Skeletal muscle tissue (tissue), 4 donors: ENCODE measurements around the gene ADAMTS17. TPM values are rescaled to one million over a fixed set of nuclear protein-coding genes. Genes with fewer than 3 reads are reported as not detected.

Source experiments
- H3K27ac ChIP-seq: one replicate; pipeline ENCODE4 v1.7.0; 2013; ENCODE audit warnings: mild to moderate bottlenecking, low read depth, low read length, inconsistent platforms
- H3K27me3 ChIP-seq, 3 donors: one replicate each; pipeline ENCODE4 v1.7.0; 2013; ENCODE audit warnings: low read length in 3 of 3; ENCODE audit not compliant: control insufficient read depth in 3 of 3, insufficient read depth in 3 of 3
- H3K36me3 ChIP-seq, 3 donors: one replicate each; pipeline ENCODE4 v1.7.0; 2013; ENCODE audit warnings: low read length in 3 of 3; ENCODE audit not compliant: control insufficient read depth in 3 of 3, insufficient read depth in 3 of 3
- H3K4me1 ChIP-seq, 3 donors: one replicate each; pipeline ENCODE4 v1.7.0; 2013; ENCODE audit warnings: low read length in 3 of 3, mild to moderate bottlenecking in 3 of 3; ENCODE audit not compliant: control insufficient read depth in 3 of 3, insufficient read depth in 3 of 3
- H3K4me3 ChIP-seq, 3 donors: one replicate each; pipeline ENCODE4 v1.7.0; 2013; ENCODE audit warnings: low read length in 3 of 3
- H3K9ac ChIP-seq, 3 donors: one replicate each; pipeline ENCODE4 v1.7.0; 2013; ENCODE audit warnings: low read length in 3 of 3, mild to moderate bottlenecking in 3 of 3, moderate library complexity in 2 of 3, low read depth in 1 of 3
- H3K9me3 ChIP-seq, 3 donors: one replicate each; pipeline ENCODE4 v1.7.0; 2013; ENCODE audit warnings: low read length in 3 of 3; ENCODE audit not compliant: control insufficient read depth in 3 of 3
- total RNA-seq: library from RNA; depleted of rRNA; stranded (reverse); fragments of >200 nt; gene quantifications from one replicate; pipeline ENCODE4 v1.2.3, GENCODE V29; 2014
- donor health status: Osteomylitis.

The ADAMTS17 gene
- total RNA-seq, 1 donor from 2014 or later = 5.7 TPM

- H3K4me1 ChIP-seq = peaks cover 19 to 22% (median 22%) of the 10 kb centered on the region in 3 donors
- H3K4me3 ChIP-seq = no peak overlapping the region
- no peak overlapping the region for H3K9ac ChIP-seq
- H3K36me3 ChIP-seq = no peaks in the 10 kb centered on the region
- no peaks in the 10 kb centered on the region for H3K9me3 ChIP-seq
- no peaks in the 10 kb centered on the region for H3K27me3 ChIP-seq
- H3K27ac ChIP-seq = no peak overlapping the region
Measured at GRCh38 chr15:100204771-100205170, 137.0 kb downstream of the ADAMTS17 start.

- H3K9me3 ChIP-seq = no peaks in the 10 kb centered on the region
- H3K4me3 ChIP-seq = no peak overlapping the region
- H3K27me3 ChIP-seq = no peaks in the 10 kb centered on the region
- H3K9ac ChIP-seq = no peak overlapping the region
- H3K4me1 ChIP-seq = peaks cover 19 to 22% (median 22%) of the 10 kb centered on the region in 3 donors
- H3K27ac ChIP-seq = no peak overlapping the region
- peaks cover 0 to 3% (median 0%) of the 10 kb centered on the region in 3 donors for H3K36me3 ChIP-seq
Measured at GRCh38 chr15:100204211-100204610, 137.6 kb downstream of the ADAMTS17 start.

- H3K9ac ChIP-seq = no peak overlapping the region
- H3K27me3 ChIP-seq = no peaks in the 10 kb centered on the region
- peaks cover 19 to 21% (median 20%) of the 10 kb centered on the region in 3 donors for H3K4me1 ChIP-seq
- H3K27ac ChIP-seq = no peak overlapping the region
- peaks cover 0 to 3% (median 0%) of the 10 kb centered on the region in 3 donors for H3K36me3 ChIP-seq
- no peak overlapping the region for H3K4me3 ChIP-seq
- no peaks in the 10 kb centered on the region for H3K9me3 ChIP-seq
Measured at GRCh38 chr15:100202309-100202960, 139.3 kb downstream of the ADAMTS17 start.

- Histone ChIP-seq H3K4me3 (no peak overlapping the region), H3K9me3 (no peaks in the 10 kb centered on the region), H3K4me1 (peaks cover 12 to 15% (median 13%) of the 10 kb centered on the region in 3 donors), H3K27me3 (no peaks in the 10 kb centered on the region), H3K9ac (no peak overlapping the region), H3K27ac (no peak overlapping the region), H3K36me3 (peaks cover 0 to 3% (median 0%) of the 10 kb centered on the region in 3 donors)
Measured at GRCh38 chr15:100201376-100202280, 140.1 kb downstream of the ADAMTS17 start.

GRCh38 chr15:100200287-100200880, 141.4 kb downstream of the ADAMTS17 start:
- H3K36me3 ChIP-seq = peaks cover 0 to 3% (median 0%) of the 10 kb centered on the region in 3 donors
- H3K4me1 ChIP-seq = peaks cover 2 to 9% (median 4%) of the 10 kb centered on the region in 3 donors
- H3K9me3 ChIP-seq = no peaks in the 10 kb centered on the region
- no peak overlapping the region for H3K9ac ChIP-seq
- H3K4me3 ChIP-seq = no peak overlapping the region
- no peak overlapping the region for H3K27ac ChIP-seq
- no peaks in the 10 kb centered on the region for H3K27me3 ChIP-seq

- Histone ChIP-seq H3K27me3 (no peaks in the 10 kb centered on the region), H3K36me3 (peaks cover 0 to 3% (median 0%) of the 10 kb centered on the region in 3 donors), H3K9ac (no peak overlapping the region), H3K9me3 (no peaks in the 10 kb centered on the region), H3K4me1 (peaks cover 0 to 5% (median 0%) of the 10 kb centered on the region in 3 donors), H3K4me3 (no peak overlapping the region), H3K27ac (no peak overlapping the region)
Measured at GRCh38 chr15:100199711-100200286, 142.0 kb downstream of the ADAMTS17 start.

GRCh38 chr15:100198442-100198841, 143.3 kb downstream of the ADAMTS17 start:
- Histone ChIP-seq H3K4me1 (no peaks in the 10 kb centered on the region), H3K9me3 (no peaks in the 10 kb centered on the region), H3K4me3 (no peak overlapping the region), H3K9ac (no peak overlapping the region), H3K27me3 (no peaks in the 10 kb centered on the region), H3K27ac (no peak overlapping the region), H3K36me3 (peaks cover 0 to 4% (median 0%) of the 10 kb centered on the region in 3 donors)

GRCh38 chr15:100196326-100197058, 145.3 kb downstream of the ADAMTS17 start:
- no peaks in the 10 kb centered on the region for H3K27me3 ChIP-seq
- H3K9me3 ChIP-seq = no peaks in the 10 kb centered on the region
- no peak overlapping the region for H3K27ac ChIP-seq
- H3K9ac ChIP-seq = no peak overlapping the region
- peaks cover 0 to 5% (median 0%) of the 10 kb centered on the region in 3 donors for H3K36me3 ChIP-seq
- peaks cover 0 to 4% (median 2%) of the 10 kb centered on the region in 3 donors for H3K4me1 ChIP-seq
- H3K4me3 ChIP-seq = no peak overlapping the region

GRCh38 chr15:100194996-100195395, 146.8 kb downstream of the ADAMTS17 start:
- Histone ChIP-seq H3K27me3 (no peaks in the 10 kb centered on the region), H3K4me1 (peaks cover 0 to 4% (median 2%) of the 10 kb centered on the region in 3 donors)

More at GRCh38 chr15:100194996-100195395, 146.8 kb downstream of the ADAMTS17 start:
- H3K9me3 ChIP-seq = no peaks in the 10 kb centered on the region
- H3K27ac ChIP-seq = no peak overlapping the region
- H3K36me3 ChIP-seq = peaks cover 0 to 5% (median 0%) of the 10 kb centered on the region in 3 donors
- H3K9ac ChIP-seq = no peak overlapping the region
- no peak overlapping the region for H3K4me3 ChIP-seq
